Endometrium (tissue), 2 donors: ENCODE data around the gene PADI2.

Experiments
- FAIRE-seq: peaks from 2 replicates; lab custom pipeline; 2012; peaks lifted over from hg19 to GRCh38; lab: Jason Lieb, UNC
- donor health status: control.
- donor health status: control.

PADI2 gene

GRCh38 chr1:17119076-17119772 lies at the start of gene PADI2:
Gene PADI2 (minus strand): TSS chr1:17119451. CDS start chr1:17119371, 80 bp downstream.
- no peak for FAIRE-seq

- FAIRE-seq, result no peak
These were observed 49.0 kb upstream of the PADI2 start for GRCh38 chr1:17168091-17168876.

GRCh38 chr1:17167786-17168090 lies 48.5 kb upstream of the PADI2 start:
- no peak for FAIRE-seq

- FAIRE-seq, result no peak
These were observed 48.0 kb upstream of the PADI2 start for GRCh38 chr1:17167041-17167785.

- no peak for FAIRE-seq
These were observed 46.6 kb upstream of the PADI2 start for GRCh38 chr1:17165823-17166222.

- no peak for FAIRE-seq
These were observed 44.8 kb upstream of the PADI2 start for GRCh38 chr1:17163789-17164666.

- no peak for FAIRE-seq
These were observed 44.1 kb upstream of the PADI2 start for GRCh38 chr1:17163371-17163770.

GRCh38 chr1:17162941-17163340 lies 43.7 kb upstream of the PADI2 start:
- FAIRE-seq, result no peak

- FAIRE-seq, result no peak
These were observed 42.9 kb upstream of the PADI2 start for GRCh38 chr1:17161926-17162800.

- FAIRE-seq, result no peak
These were observed 42.0 kb upstream of the PADI2 start for GRCh38 chr1:17161137-17161740.

- no peak for FAIRE-seq
These were observed 39.7 kb upstream of the PADI2 start for GRCh38 chr1:17158961-17159360.

GRCh38 chr1:17156108-17156507 lies 36.9 kb upstream of the PADI2 start:
- no peak for FAIRE-seq

- FAIRE-seq, result no peak
These were observed 36.1 kb upstream of the PADI2 start for GRCh38 chr1:17155257-17155920.

- no peak for FAIRE-seq
These were observed 30.5 kb upstream of the PADI2 start for GRCh38 chr1:17149771-17150170.

GRCh38 chr1:17148950-17149608 lies 29.8 kb upstream of the PADI2 start:
- FAIRE-seq, result no peak

GRCh38 chr1:17145648-17146047 lies 26.4 kb upstream of the PADI2 start:
- no peak for FAIRE-seq

- FAIRE-seq, result no peak
These were observed 24.5 kb upstream of the PADI2 start for GRCh38 chr1:17143760-17144159.

GRCh38 chr1:17141441-17142197 lies 22.4 kb upstream of the PADI2 start:
- FAIRE-seq, result no peak

- FAIRE-seq, result no peak
These were observed 21.0 kb upstream of the PADI2 start for GRCh38 chr1:17140279-17140678.
